Upper lobe of left lung (tissue), 4 donors: ENCODE measurements around the gene ERMAP.

ENCODE experiments used
- EP300 ChIP-seq, 4 donors: sonication (generic); formaldehyde crosslinking; IDR thresholded peaks; one replicate each; pipeline ENCODE4 v1.5.1; 2017; ENCODE audit warnings: antibody characterized with exemption in 4 of 4, control low read depth in 2 of 4
- POLR2A ChIP-seq, 4 donors: fragments of 450-650 bp; IDR thresholded peaks; one replicate each; pipeline ENCODE4 v1.5.1; 2016 to 2017; ENCODE audit warnings: antibody characterized with exemption in 4 of 4, mild to moderate bottlenecking in 2 of 4
- POLR2AphosphoS5 ChIP-seq, 2 donors: sonication (generic); formaldehyde crosslinking; IDR thresholded peaks; one replicate each; pipeline ENCODE4 v1.5.1; 2017; ENCODE audit warnings: antibody characterized with exemption in 2 of 2
- TF ChIP-seq, protein P1 (sequence below), 6 experiments: fragments of 450-650 bp in 4 of 6; fragments of 200-600 bp in 2 of 6; sonication (generic) in 2 of 6; IDR thresholded peaks; one replicate each; pipeline ENCODE4 v1.5.1; 2016 to 2019; ENCODE audit warnings: antibody characterized with exemption in 6 of 6

DNA sequence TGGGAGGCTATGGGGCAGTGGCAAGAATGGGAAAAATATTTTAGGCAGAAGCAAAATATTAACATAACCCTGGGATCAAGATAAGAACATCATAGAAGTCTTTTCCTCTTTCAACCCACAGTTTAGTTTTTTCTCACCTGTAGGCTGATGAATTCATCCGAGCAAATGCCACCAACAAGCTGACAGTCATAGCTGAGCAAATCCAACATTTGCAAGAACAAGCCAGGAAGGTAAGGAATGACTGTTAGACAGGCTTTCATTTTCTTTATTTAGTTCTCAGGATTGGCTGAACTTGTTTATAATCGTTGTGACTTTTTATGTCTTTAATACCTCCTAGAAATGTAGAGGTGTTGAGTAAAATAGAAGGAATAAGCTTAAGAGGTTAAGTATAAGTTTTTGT is 43.5 kb upstream of the ERMAP start:
- TF ChIP-seq, protein P1, sequence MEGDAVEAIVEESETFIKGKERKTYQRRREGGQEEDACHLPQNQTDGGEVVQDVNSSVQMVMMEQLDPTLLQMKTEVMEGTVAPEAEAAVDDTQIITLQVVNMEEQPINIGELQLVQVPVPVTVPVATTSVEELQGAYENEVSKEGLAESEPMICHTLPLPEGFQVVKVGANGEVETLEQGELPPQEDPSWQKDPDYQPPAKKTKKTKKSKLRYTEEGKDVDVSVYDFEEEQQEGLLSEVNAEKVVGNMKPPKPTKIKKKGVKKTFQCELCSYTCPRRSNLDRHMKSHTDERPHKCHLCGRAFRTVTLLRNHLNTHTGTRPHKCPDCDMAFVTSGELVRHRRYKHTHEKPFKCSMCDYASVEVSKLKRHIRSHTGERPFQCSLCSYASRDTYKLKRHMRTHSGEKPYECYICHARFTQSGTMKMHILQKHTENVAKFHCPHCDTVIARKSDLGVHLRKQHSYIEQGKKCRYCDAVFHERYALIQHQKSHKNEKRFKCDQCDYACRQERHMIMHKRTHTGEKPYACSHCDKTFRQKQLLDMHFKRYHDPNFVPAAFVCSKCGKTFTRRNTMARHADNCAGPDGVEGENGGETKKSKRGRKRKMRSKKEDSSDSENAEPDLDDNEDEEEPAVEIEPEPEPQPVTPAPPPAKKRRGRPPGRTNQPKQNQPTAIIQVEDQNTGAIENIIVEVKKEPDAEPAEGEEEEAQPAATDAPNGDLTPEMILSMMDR (IDR thresholded peaks at IDR 0.05): no peak
- TF ChIP-seq POLR2A (IDR thresholded peaks at IDR 0.05) (no peak), EP300 (IDR thresholded peaks at IDR 0.05) (no peak), POLR2AphosphoS5 (IDR thresholded peaks at IDR 0.05) (no peak)
